Peyer's patch (tissue), 4 donors: ENCODE measurements around the gene C5orf52.

Experiments used
- CTCF ChIP-seq, 6 experiments: fragments of 450-650 bp in 4 of 6; fragments of 200-600 bp in 2 of 6; sonication (generic) in 1 of 6; IDR thresholded peaks; one replicate each; pipeline ENCODE4 v1.5.1; 2017 to 2019; ENCODE audit warnings: antibody characterized with exemption in 6 of 6, mild to moderate bottlenecking in 3 of 6, moderate library complexity in 1 of 6
- POLR2A ChIP-seq, 2 donors: fragments of 450-650 bp; IDR thresholded peaks; one replicate each; pipeline ENCODE4 v1.5.1; 2017; ENCODE audit warnings: antibody characterized with exemption in 2 of 2, mild to moderate bottlenecking in 2 of 2, moderate library complexity in 2 of 2

GRCh38 chr5:157714596-157714864 lies 43.2 kb downstream of the C5orf52 start:
- TF ChIP-seq POLR2A (IDR thresholded peaks at IDR 0.05) = no peak
- no peak for TF ChIP-seq CTCF (IDR thresholded peaks at IDR 0.05)
